Cardiac muscle cell (in vitro differentiated cells and primary cell): ENCODE data around the gene HOXC10. TPM values are rescaled to one million over a fixed set of nuclear protein-coding genes. Genes with fewer than 3 reads are reported as not detected.

Experiments used
- DNase-seq, 2 donors: peaks; one replicate each; pipeline versions ENCODE4 v3.0.0 to v3.0.0-alpha.2; 2010 to 2017; ENCODE audit warnings: low read depth in 1 of 2, low spot score in 1 of 2
- H3K27ac ChIP-seq: fragments of 200-600 bp; sonication (generic); 2 replicates; pipeline ENCODE4 v1.5.1; 2016
- H3K27me3 ChIP-seq: fragments of 200-600 bp; sonication (generic); 2 replicates; pipeline ENCODE4 v1.6.0; 2016; ENCODE audit warnings: control low read depth
- H3K36me3 ChIP-seq: fragments of 200-600 bp; sonication (generic); 2 replicates; pipeline ENCODE4 v1.5.1; 2016; ENCODE audit warnings: control low read depth
- H3K4me1 ChIP-seq: fragments of 200-600 bp; sonication (generic); 2 replicates; pipeline ENCODE4 v1.8.1; 2017; ENCODE audit warnings: low read depth, mild to moderate bottlenecking, mixed run types
- H3K4me3 ChIP-seq: fragments of 200-600 bp; sonication (generic); 2 replicates; pipeline ENCODE4 v1.5.1; 2016; ENCODE audit warnings: mild to moderate bottlenecking
- H3K9me3 ChIP-seq: fragments of 200-600 bp; sonication (generic); 2 replicates; pipeline ENCODE4 v1.5.1; 2017; ENCODE audit warnings: low read depth, mild to moderate bottlenecking, control low read depth
- CTCF ChIP-seq: IDR thresholded peaks from 2 replicates; pipeline ENCODE4 v1.5.1; 2012; ENCODE audit warnings: low read depth, mild to moderate bottlenecking, low read length
- polyA plus RNA-seq: library from polyadenylated mRNA; unstranded; fragments of >200 nt; fragmentation: Nextera tagmentation; extraction: Ambion mirVana; gene quantifications from 2 replicates; pipeline ENCODE4 v1.2.1, GENCODE V29; 2016
- total RNA-seq: library from RNA; depleted of rRNA; stranded (reverse); fragments of >200 nt; gene quantifications from 2 replicates; pipeline ENCODE4 v1.2.3, GENCODE V29; 2016

The HOXC10 gene
- total and polyA plus RNA-seq, 2 experiments from 2014 or later: not detected

GRCh38 chr12:53942467-53942997 lies 42.4 kb upstream of the HOXC10 start:
- peaks cover 100% of the 10 kb centered on the region for H3K27me3 ChIP-seq
- TF ChIP-seq CTCF: no peak
- H3K4me3 ChIP-seq: no peak overlapping the region
- no peaks in the 10 kb centered on the region for H3K9me3 ChIP-seq
- no peaks in the 10 kb centered on the region for H3K36me3 ChIP-seq
- H3K27ac ChIP-seq: no peak overlapping the region
- DNase-seq: no peak
- no peaks in the 10 kb centered on the region for H3K4me1 ChIP-seq

DNA sequence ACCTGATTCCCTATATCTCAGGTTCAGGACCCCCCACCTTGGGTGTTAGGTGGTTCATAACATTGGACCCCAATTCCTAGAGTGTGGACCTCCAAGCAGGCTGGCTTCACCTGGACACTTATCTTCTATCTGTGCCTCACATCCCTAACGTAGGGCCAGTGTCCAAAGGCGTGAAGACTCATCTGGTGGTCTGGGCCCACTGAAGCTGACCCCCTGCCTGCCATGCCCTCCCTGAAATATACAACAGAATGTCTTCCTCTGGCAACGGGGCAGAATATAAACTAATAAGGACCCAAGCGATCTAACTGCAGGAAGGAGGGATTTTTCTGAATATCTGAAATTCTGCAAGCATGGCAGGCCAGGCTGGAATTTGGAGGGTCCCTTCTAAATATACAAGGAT lies 40.7 kb upstream of the HOXC10 start:
- Histone ChIP-seq H3K9me3 (no peaks in the 10 kb centered on the region), H3K27me3 (peaks cover 100% of the 10 kb centered on the region), H3K36me3 (no peaks in the 10 kb centered on the region), H3K4me3 (no peak overlapping the region), H3K4me1 (no peaks in the 10 kb centered on the region), H3K27ac (no peak overlapping the region)
- no peak for DNase-seq
- TF ChIP-seq CTCF: no peak

GRCh38 chr12:53944907-53945847 lies 39.8 kb upstream of the HOXC10 start:
- Histone ChIP-seq H3K36me3 (no peaks in the 10 kb centered on the region), H3K27me3 (peaks cover 100% of the 10 kb centered on the region), H3K9me3 (no peaks in the 10 kb centered on the region), H3K27ac (no peak overlapping the region), H3K4me1 (no peaks in the 10 kb centered on the region), H3K4me3 (no peak overlapping the region)
- no peak for TF ChIP-seq CTCF
- DNase-seq: no peak

- Histone ChIP-seq H3K4me3 (no peak overlapping the region), H3K4me1 (no peaks in the 10 kb centered on the region), H3K27ac (no peak overlapping the region), H3K9me3 (no peaks in the 10 kb centered on the region), H3K36me3 (no peaks in the 10 kb centered on the region), H3K27me3 (peaks cover 100% of the 10 kb centered on the region)
- DNase-seq: no peak
- no peak for TF ChIP-seq CTCF
Observed at GRCh38 chr12:53947743-53948142, 37.2 kb upstream of the HOXC10 start.

- Histone ChIP-seq H3K36me3 (no peaks in the 10 kb centered on the region), H3K4me3 (no peak overlapping the region), H3K9me3 (no peaks in the 10 kb centered on the region), H3K27ac (no peak overlapping the region), H3K27me3 (peaks cover 100% of the 10 kb centered on the region), H3K4me1 (no peaks in the 10 kb centered on the region)
- TF ChIP-seq CTCF: no peak
- no peak for DNase-seq
Observed at GRCh38 chr12:53948650-53949593, 36.0 kb upstream of the HOXC10 start.
